IMR-90 (cell line): ENCODE results near the gene MACF1.
A peak's percentile ranks its signal among the peaks of the same experiment; 100 is the strongest.

ENCODE experiments used
- BHLHE40 ChIP-seq: fragments of 150-350 bp; IDR thresholded peaks from 2 replicates; pipeline ENCODE4 v1.6.1; 2016; ENCODE audit warnings: mild to moderate bottlenecking, low read depth, low read length
- CEBPB ChIP-seq: IDR thresholded peaks from 2 replicates; pipeline ENCODE4 v1.6.1; 2012; ENCODE audit warnings: low read depth, low read length, improper control_type of control experiment
- FOS ChIP-seq: fragments of 150-350 bp; IDR thresholded peaks from 2 replicates; pipeline ENCODE4 v1.6.1; 2016; ENCODE audit warnings: low read depth, low read length
- MXI1 ChIP-seq: IDR thresholded peaks from 2 replicates; pipeline ENCODE4 v1.6.1; 2012; ENCODE audit warnings: low read depth, mild to moderate bottlenecking, low read length, moderate library complexity, borderline replicate concordance
- POLR2A ChIP-seq: IDR thresholded peaks from 2 replicates; pipeline ENCODE4 v1.6.1; 2012; ENCODE audit warnings: mild to moderate bottlenecking, low read depth, low read length
- RCOR1 ChIP-seq: IDR thresholded peaks from 2 replicates; pipeline ENCODE4 v1.6.1; 2012; ENCODE audit warnings: mild to moderate bottlenecking, low read length, improper control_type of control experiment; ENCODE audit not compliant: insufficient replicate concordance
- RFX5 ChIP-seq: IDR thresholded peaks from 2 replicates; pipeline ENCODE4 v1.8.0; 2012; ENCODE audit warnings: low read depth, mild to moderate bottlenecking, low read length, moderate library complexity
- TF ChIP-seq, protein P1 (sequence below): fragments of 150-350 bp; IDR thresholded peaks from 2 replicates; pipeline ENCODE4 v1.6.1; 2017; ENCODE audit warnings: mild to moderate bottlenecking, antibody characterized with exemption, low read length, low read depth
- TF ChIP-seq, protein P2 (sequence below): conservative IDR thresholded peaks from 2 replicates; pipeline ENCODE4 v1.5.1; 2012; ENCODE audit warnings: mild to moderate bottlenecking, low read depth, low read length, improper control_type of control experiment

DNA sequence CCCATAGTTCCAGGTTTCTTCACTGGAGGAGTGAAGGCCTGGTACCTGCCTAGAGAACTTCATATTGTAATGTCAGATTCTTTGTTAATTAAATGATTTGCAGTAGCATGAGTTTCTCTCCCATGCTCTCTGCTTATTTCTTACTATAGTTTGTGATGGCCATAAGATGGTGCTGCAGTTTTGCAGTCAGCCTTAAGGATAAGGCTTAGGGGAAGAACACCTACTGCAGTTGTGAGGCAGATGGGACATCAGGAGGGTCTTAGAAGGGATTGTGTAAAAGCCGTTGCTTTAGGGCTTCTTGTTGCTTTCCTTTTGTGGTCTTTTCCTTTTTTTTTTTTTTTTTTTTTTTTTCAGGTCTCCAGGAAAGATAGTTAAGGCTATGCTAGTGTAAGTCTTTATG is 61.8 kb downstream of the MACF1 start:
- TF ChIP-seq, protein P1, sequence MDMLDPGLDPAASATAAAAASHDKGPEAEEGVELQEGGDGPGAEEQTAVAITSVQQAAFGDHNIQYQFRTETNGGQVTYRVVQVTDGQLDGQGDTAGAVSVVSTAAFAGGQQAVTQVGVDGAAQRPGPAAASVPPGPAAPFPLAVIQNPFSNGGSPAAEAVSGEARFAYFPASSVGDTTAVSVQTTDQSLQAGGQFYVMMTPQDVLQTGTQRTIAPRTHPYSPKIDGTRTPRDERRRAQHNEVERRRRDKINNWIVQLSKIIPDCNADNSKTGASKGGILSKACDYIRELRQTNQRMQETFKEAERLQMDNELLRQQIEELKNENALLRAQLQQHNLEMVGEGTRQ: no peak
- TF ChIP-seq POLR2A: no peak
- TF ChIP-seq, protein P2, sequence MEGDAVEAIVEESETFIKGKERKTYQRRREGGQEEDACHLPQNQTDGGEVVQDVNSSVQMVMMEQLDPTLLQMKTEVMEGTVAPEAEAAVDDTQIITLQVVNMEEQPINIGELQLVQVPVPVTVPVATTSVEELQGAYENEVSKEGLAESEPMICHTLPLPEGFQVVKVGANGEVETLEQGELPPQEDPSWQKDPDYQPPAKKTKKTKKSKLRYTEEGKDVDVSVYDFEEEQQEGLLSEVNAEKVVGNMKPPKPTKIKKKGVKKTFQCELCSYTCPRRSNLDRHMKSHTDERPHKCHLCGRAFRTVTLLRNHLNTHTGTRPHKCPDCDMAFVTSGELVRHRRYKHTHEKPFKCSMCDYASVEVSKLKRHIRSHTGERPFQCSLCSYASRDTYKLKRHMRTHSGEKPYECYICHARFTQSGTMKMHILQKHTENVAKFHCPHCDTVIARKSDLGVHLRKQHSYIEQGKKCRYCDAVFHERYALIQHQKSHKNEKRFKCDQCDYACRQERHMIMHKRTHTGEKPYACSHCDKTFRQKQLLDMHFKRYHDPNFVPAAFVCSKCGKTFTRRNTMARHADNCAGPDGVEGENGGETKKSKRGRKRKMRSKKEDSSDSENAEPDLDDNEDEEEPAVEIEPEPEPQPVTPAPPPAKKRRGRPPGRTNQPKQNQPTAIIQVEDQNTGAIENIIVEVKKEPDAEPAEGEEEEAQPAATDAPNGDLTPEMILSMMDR: peak; percentile 7; the same call in 1 of the 2 replicates
- TF ChIP-seq RFX5: no peak
- no peak for TF ChIP-seq RCOR1
- TF ChIP-seq MXI1: no peak
- TF ChIP-seq FOS: no peak
- TF ChIP-seq BHLHE40: no peak
- no peak for TF ChIP-seq CEBPB
